Cardiac muscle cell (in vitro differentiated cells and primary cell): ENCODE data around the gene PHLDB3. TPM values are rescaled to one million over a fixed set of nuclear protein-coding genes. Genes with fewer than 3 reads are reported as not detected.
"Not testable (repeated sequence)": the region's sequence is repeated elsewhere in the genome, so short reads cannot be mapped to it uniquely, and the experiment has no call there.

Experiments
- DNase-seq, 2 donors: peaks; one replicate each; pipeline versions ENCODE4 v3.0.0 to v3.0.0-alpha.2; 2010 to 2017; ENCODE audit warnings: low read depth in 1 of 2, low spot score in 1 of 2
- H3K27ac ChIP-seq: fragments of 200-600 bp; sonication (generic); 2 replicates; pipeline ENCODE4 v1.5.1; 2016
- H3K27me3 ChIP-seq: fragments of 200-600 bp; sonication (generic); 2 replicates; pipeline ENCODE4 v1.6.0; 2016; ENCODE audit warnings: control low read depth
- H3K36me3 ChIP-seq: fragments of 200-600 bp; sonication (generic); 2 replicates; pipeline ENCODE4 v1.5.1; 2016; ENCODE audit warnings: control low read depth
- H3K4me1 ChIP-seq: fragments of 200-600 bp; sonication (generic); 2 replicates; pipeline ENCODE4 v1.8.1; 2017; ENCODE audit warnings: low read depth, mild to moderate bottlenecking, mixed run types
- H3K4me3 ChIP-seq: fragments of 200-600 bp; sonication (generic); 2 replicates; pipeline ENCODE4 v1.5.1; 2016; ENCODE audit warnings: mild to moderate bottlenecking
- H3K9me3 ChIP-seq: fragments of 200-600 bp; sonication (generic); 2 replicates; pipeline ENCODE4 v1.5.1; 2017; ENCODE audit warnings: low read depth, mild to moderate bottlenecking, control low read depth
- CTCF ChIP-seq: IDR thresholded peaks from 2 replicates; pipeline ENCODE4 v1.5.1; 2012; ENCODE audit warnings: low read depth, mild to moderate bottlenecking, low read length
- polyA plus RNA-seq: library from polyadenylated mRNA; unstranded; fragments of >200 nt; fragmentation: Nextera tagmentation; extraction: Ambion mirVana; gene quantifications from 2 replicates; pipeline ENCODE4 v1.2.1, GENCODE V29; 2016
- total RNA-seq: library from RNA; depleted of rRNA; stranded (reverse); fragments of >200 nt; gene quantifications from 2 replicates; pipeline ENCODE4 v1.2.3, GENCODE V29; 2016

The PHLDB3 gene
- total and polyA plus RNA-seq, 2 experiments from 2014 or later: 11.2 to 45.9 TPM

GRCh38 chr19:43526884-43527859 lies 22.6 kb upstream of the PHLDB3 start, which contains the start of gene ETHE1:
Gene ETHE1 (minus strand): TSS chr19:43527201. CDS start chr19:43527177, 24 bp downstream.
- Histone ChIP-seq H3K4me1 (peaks cover 15% of the 10 kb centered on the region), H3K9me3 (no peaks in the 10 kb centered on the region), H3K36me3 (no peaks in the 10 kb centered on the region), H3K27me3 (no peaks in the 10 kb centered on the region), H3K27ac (no peak within 1 kb of the TSS), H3K4me3 (peak within 1 kb of the TSS; percentile 82)
- peak; percentile 70 to 90 for DNase-seq
- TF ChIP-seq CTCF: no peak

- peaks cover 15% of the 10 kb centered on the region for H3K4me1 ChIP-seq
- H3K27ac ChIP-seq: no peak overlapping the region
- H3K4me3 ChIP-seq: peak overlapping the region; percentile 82
- H3K27me3 ChIP-seq: no peaks in the 10 kb centered on the region
- DNase-seq: peak in 1 of 2 donors; percentile 49
- H3K9me3 ChIP-seq: no peaks in the 10 kb centered on the region
- no peak for TF ChIP-seq CTCF
- H3K36me3 ChIP-seq: no peaks in the 10 kb centered on the region
Observed at GRCh38 chr19:43525836-43526771, 21.6 kb upstream of the PHLDB3 start.

- H3K27ac ChIP-seq: peak overlapping the region; percentile 35
- H3K27me3 ChIP-seq: no peaks in the 10 kb centered on the region
- peaks cover 15% of the 10 kb centered on the region for H3K4me1 ChIP-seq
- H3K9me3 ChIP-seq: no peaks in the 10 kb centered on the region
- DNase-seq: peak; percentile 54 to 63
- no peaks in the 10 kb centered on the region for H3K36me3 ChIP-seq
- TF ChIP-seq CTCF: no peak
- peak overlapping the region; percentile 82 for H3K4me3 ChIP-seq
Observed at GRCh38 chr19:43524922-43525835, 20.6 kb upstream of the PHLDB3 start.

- H3K27ac ChIP-seq, H3K4me3 ChIP-seq, H3K9me3 ChIP-seq, DNase-seq, H3K36me3 ChIP-seq, H3K27me3 ChIP-seq: not testable (repeated sequence)
- H3K4me1 ChIP-seq: peaks cover 15% of the 10 kb centered on the region
Observed at GRCh38 chr19:43523696-43524095, 19.1 kb upstream of the PHLDB3 start.

- no peaks in the 10 kb centered on the region for H3K27me3 ChIP-seq
- DNase-seq: no peak
- no peak for TF ChIP-seq CTCF
- no peak overlapping the region for H3K27ac ChIP-seq
- no peaks in the 10 kb centered on the region for H3K36me3 ChIP-seq
- no peak overlapping the region for H3K4me3 ChIP-seq
- peaks cover 15% of the 10 kb centered on the region for H3K4me1 ChIP-seq
- H3K9me3 ChIP-seq: no peaks in the 10 kb centered on the region
Observed at GRCh38 chr19:43522929-43523328, 18.4 kb upstream of the PHLDB3 start.
